SK-N-SH (cell line): ENCODE measurements around the gene ATP6V1F. TPM values are rescaled to one million over a fixed set of nuclear protein-coding genes. Genes with fewer than 3 reads are reported as not detected.

ENCODE experiments used
- CTCF ChIA-PET: fragments of 300-600, 350-600 bp; formaldehyde crosslinking; extraction: SDS; loops from one replicate; lab custom pipeline; 2021; lab: Yijun Ruan, JAX
- POLR2A ChIA-PET: fragments of 350-600 bp; sonication (Branson Sonifier 250); formaldehyde crosslinking; extraction: SDS; loops from one replicate; lab custom pipeline; 2020; ENCODE audit warnings: antibody characterized with exemption, inconsistent platforms; lab: Yijun Ruan, JAX
- DNase-seq: peaks from one replicate; pipeline ENCODE4 v3.0.0; 2012
- H2AFZ ChIP-seq: fragments of 200-600 bp; sonication (generic); 2 replicates; pipeline ENCODE4 v1.8.1; 2016; ENCODE audit warnings: antibody characterized with exemption, mild to moderate bottlenecking, low read depth
- H3F3A ChIP-seq: fragments of 200-600 bp; sonication (generic); replicated peaks from 2 replicates; pipeline ENCODE3; 2016; ENCODE audit warnings: antibody characterized with exemption, mild to moderate bottlenecking; ENCODE audit not compliant: insufficient read depth
- H3K27ac ChIP-seq, 2 experiments: fragments of 200-500 bp in 1 of 2; fragments of 200-600 bp in 1 of 2; sonication (Bioruptor generic) in 1 of 2; sonication (generic), shearing (Covaris generic) in 1 of 2; 2 replicates each; pipeline versions ENCODE4 v1.5.1 to v1.6.1; 2014 to 2016; ENCODE audit warnings: low read depth in 2 of 2, inconsistent platforms in 1 of 2, low read length in 1 of 2, mild to moderate bottlenecking in 1 of 2, mixed read lengths in 1 of 2
- H3K27me3 ChIP-seq: fragments of 200-600 bp; sonication (generic), shearing (Covaris generic); 2 replicates; pipeline ENCODE4 v1.6.1; 2016; ENCODE audit warnings: mixed run types; ENCODE audit not compliant: insufficient read depth
- H3K36me3 ChIP-seq, 2 experiments: fragments of 200-500 bp in 1 of 2; fragments of 200-600 bp in 1 of 2; sonication (Bioruptor generic) in 1 of 2; sonication (generic) in 1 of 2; replicated peaks in 1 of 2; 2 replicates each; pipeline versions ENCODE3 to v1.5.1; 2014 to 2016; ENCODE audit warnings: low read length in 1 of 2, mild to moderate bottlenecking in 1 of 2; ENCODE audit not compliant: insufficient read depth in 2 of 2, control insufficient read depth in 1 of 2
- H3K4me1 ChIP-seq, 2 experiments: fragments of 200-500 bp in 1 of 2; fragments of 200-600 bp in 1 of 2; sonication (Bioruptor generic) in 1 of 2; sonication (generic), shearing (Covaris generic) in 1 of 2; 2 replicates each; pipeline versions ENCODE4 v1.5.1 to v1.6.1; 2014 to 2016; ENCODE audit warnings: low read depth in 1 of 2, low read length in 1 of 2, mixed run types in 1 of 2; ENCODE audit not compliant: insufficient read depth in 2 of 2, control insufficient read depth in 1 of 2
- H3K4me2 ChIP-seq: fragments of 200-600 bp; sonication (generic), shearing (Covaris generic); 2 replicates; pipeline ENCODE4 v1.6.1; 2017; ENCODE audit warnings: mixed run types
- H3K4me3 ChIP-seq, 2 experiments: fragments of 200-500 bp in 1 of 2; fragments of 200-600 bp in 1 of 2; sonication (Bioruptor generic) in 1 of 2; sonication (generic), shearing (Covaris generic) in 1 of 2; 2 replicates each; pipeline versions ENCODE4 v1.5.1 to v1.8.1; 2014 to 2016; ENCODE audit warnings: low read depth in 2 of 2, inconsistent platforms in 1 of 2, low read length in 1 of 2, mild to moderate bottlenecking in 1 of 2, mixed read lengths in 1 of 2, moderate library complexity in 1 of 2
- H3K79me2 ChIP-seq: fragments of 200-600 bp; sonication (generic); 2 replicates; pipeline ENCODE4 v1.8.1; 2017; ENCODE audit warnings: mild to moderate bottlenecking; ENCODE audit not compliant: insufficient read depth
- H3K9ac ChIP-seq: fragments of 200-600 bp; sonication (generic); 2 replicates; pipeline ENCODE4 v1.6.1; 2017; ENCODE audit warnings: mixed run types
- H3K9me2 ChIP-seq: fragments of 200-600 bp; sonication (generic); 2 replicates; pipeline ENCODE4 v1.6.1; 2017; ENCODE audit warnings: mixed run types
- H3K9me3 ChIP-seq: fragments of 200-600 bp; sonication (generic); 2 replicates; pipeline ENCODE4 v1.6.1; 2017; ENCODE audit warnings: mixed run types, mild to moderate bottlenecking, moderate library complexity
- H4K20me1 ChIP-seq: fragments of 200-600 bp; sonication (generic); 2 replicates; pipeline ENCODE4 v1.6.1; 2017; ENCODE audit warnings: mild to moderate bottlenecking, mixed run types; ENCODE audit not compliant: insufficient read depth
- ELF1 ChIP-seq: IDR thresholded peaks from 2 replicates; pipeline ENCODE4 v1.4.0; 2012
- EZH2phosphoT487 ChIP-seq: fragments of 200-600 bp; sonication (generic); IDR thresholded peaks from 2 replicates; pipeline ENCODE4 v1.6.1; 2017; ENCODE audit warnings: low read depth, mixed run types, mild to moderate bottlenecking, antibody characterized with exemption, moderate library complexity, borderline replicate concordance
- FOSL2 ChIP-seq: IDR thresholded peaks from 2 replicates; pipeline ENCODE4 v1.4.0; 2012; ENCODE audit warnings: low read depth, mild to moderate bottlenecking, moderate library complexity, borderline replicate concordance
- FOXJ3 ChIP-seq: sonication (generic); formaldehyde crosslinking; IDR thresholded peaks from 2 replicates; pipeline ENCODE4 v1.5.1; 2020; ENCODE audit warnings: mild to moderate bottlenecking, missing genetic modification reagents
- FOXM1 ChIP-seq: IDR thresholded peaks from 2 replicates; pipeline ENCODE4 v1.4.0; 2012; ENCODE audit warnings: low read depth, mild to moderate bottlenecking
- MXI1 ChIP-seq: IDR thresholded peaks from 2 replicates; pipeline ENCODE4 v1.6.1; 2012; ENCODE audit warnings: mild to moderate bottlenecking, low read depth, low read length, improper control_type of control experiment
- SIN3A ChIP-seq: IDR thresholded peaks from 2 replicates; pipeline ENCODE4 v1.6.1; 2012; ENCODE audit warnings: low read depth, mild to moderate bottlenecking, low read length, moderate library complexity, borderline replicate concordance
- SMC3 ChIP-seq: IDR thresholded peaks from 2 replicates; pipeline ENCODE4 v1.6.1; 2012; ENCODE audit warnings: low read depth, low read length, improper control_type of control experiment
- TEAD4 ChIP-seq: IDR thresholded peaks from 2 replicates; pipeline ENCODE4 v1.4.0; 2012; ENCODE audit warnings: mild to moderate bottlenecking, borderline replicate concordance; ENCODE audit not compliant: insufficient read depth
- YY1 ChIP-seq: IDR thresholded peaks from 2 replicates; pipeline ENCODE4 v1.4.0; 2012; ENCODE audit warnings: low read depth, mild to moderate bottlenecking
- WGBS: methylation state at CpG from one replicate; pipeline ENCODE4 v1.1.6; 2017; ENCODE audit warnings: low lambda C conversion rate; 5-methylcytosine and 5-hydroxymethylcytosine counted together
- polyA plus RNA-seq, 3 experiments: library from polyadenylated mRNA; depleted of rRNA; stranded (reverse); fragments of >200 nt; gene quantifications; 2 replicates each; pipeline ENCODE4 v1.2.3, GENCODE V29; 2012
- TF ChIP-seq, protein P1 (sequence below): IDR thresholded peaks from 2 replicates; pipeline ENCODE4; 2012
- TF ChIP-seq, protein P2 (sequence below): IDR thresholded peaks from 2 replicates; pipeline ENCODE4 v1.4.0; 2012; ENCODE audit warnings: low read depth, borderline replicate concordance
- TF ChIP-seq, protein P3 (sequence below): IDR thresholded peaks from 2 replicates; pipeline ENCODE4 v1.4.0; 2012; ENCODE audit warnings: low read depth
- TF ChIP-seq, protein P4 (sequence below): fragments of 200-600 bp; sonication (generic); IDR thresholded peaks from 2 replicates; pipeline ENCODE4 v1.6.1; 2017; ENCODE audit warnings: antibody characterized with exemption, mild to moderate bottlenecking, moderate library complexity

ATP6V1F gene
- polyA plus RNA-seq, 1 of the 3 experiments (the other 2 are of a cell fraction) = 495 TPM

DNA sequence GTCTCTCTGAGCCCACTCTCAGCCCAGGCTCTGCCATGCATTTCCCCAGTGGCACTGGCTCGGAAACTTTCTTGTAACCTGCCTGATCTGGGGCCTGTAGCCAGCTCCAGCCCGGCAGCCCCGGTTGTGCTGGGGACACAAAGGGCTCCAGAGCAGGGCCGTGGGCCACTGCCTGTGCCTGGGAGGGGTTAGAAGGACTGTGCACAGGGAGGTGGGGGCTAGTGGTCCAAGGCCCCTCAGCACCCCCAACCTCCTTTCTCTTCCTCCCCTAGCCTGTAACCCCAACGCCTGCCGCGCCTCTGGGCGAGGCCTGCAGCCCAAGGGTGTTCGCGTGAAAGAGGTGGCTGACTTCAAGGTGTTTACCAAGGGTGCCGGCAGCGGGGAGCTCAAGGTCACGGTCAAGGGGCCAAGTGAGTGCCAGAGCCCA lies 22.9 kb upstream of the ATP6V1F start:
- Histone ChIP-seq H3K36me3 (peaks cover 88 to 93% of the 10 kb centered on the region in 2 experiments), H3K4me3 (no peak overlapping the region), H3F3A (peaks cover 8% of the 10 kb centered on the region), H3K9ac (no peak overlapping the region), H3K79me2 (peaks cover 41% of the 10 kb centered on the region; the same call in 1 of the 2 replicates), H3K27me3 (no peaks in the 10 kb centered on the region), H2AFZ (no peak overlapping the region), H3K27ac (no peak overlapping the region), H3K4me2 (no peak overlapping the region), H3K9me3 (no peaks in the 10 kb centered on the region), H3K9me2 (no peaks in the 10 kb centered on the region), H3K4me1 (peaks cover 0 to 11% of the 10 kb centered on the region in 2 experiments; a peak in 2 of 4 replicates), H4K20me1 (peaks cover 93% of the 10 kb centered on the region)
- TF ChIP-seq ELF1 (no peak), EZH2phosphoT487 (no peak), TEAD4 (no peak), SMC3 (no peak), MXI1 (no peak), FOSL2 (no peak), FOXM1 (no peak), YY1 (no peak), SIN3A (no peak), FOXJ3 (CRISPR knock-in tag) (no peak)
- TF ChIP-seq, protein P1, sequence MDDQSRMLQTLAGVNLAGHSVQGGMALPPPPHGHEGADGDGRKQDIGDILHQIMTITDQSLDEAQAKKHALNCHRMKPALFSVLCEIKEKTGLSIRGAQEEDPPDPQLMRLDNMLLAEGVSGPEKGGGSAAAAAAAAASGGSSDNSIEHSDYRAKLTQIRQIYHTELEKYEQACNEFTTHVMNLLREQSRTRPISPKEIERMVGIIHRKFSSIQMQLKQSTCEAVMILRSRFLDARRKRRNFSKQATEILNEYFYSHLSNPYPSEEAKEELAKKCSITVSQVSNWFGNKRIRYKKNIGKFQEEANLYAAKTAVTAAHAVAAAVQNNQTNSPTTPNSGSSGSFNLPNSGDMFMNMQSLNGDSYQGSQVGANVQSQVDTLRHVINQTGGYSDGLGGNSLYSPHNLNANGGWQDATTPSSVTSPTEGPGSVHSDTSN = no peak
- TF ChIP-seq, protein P2, sequence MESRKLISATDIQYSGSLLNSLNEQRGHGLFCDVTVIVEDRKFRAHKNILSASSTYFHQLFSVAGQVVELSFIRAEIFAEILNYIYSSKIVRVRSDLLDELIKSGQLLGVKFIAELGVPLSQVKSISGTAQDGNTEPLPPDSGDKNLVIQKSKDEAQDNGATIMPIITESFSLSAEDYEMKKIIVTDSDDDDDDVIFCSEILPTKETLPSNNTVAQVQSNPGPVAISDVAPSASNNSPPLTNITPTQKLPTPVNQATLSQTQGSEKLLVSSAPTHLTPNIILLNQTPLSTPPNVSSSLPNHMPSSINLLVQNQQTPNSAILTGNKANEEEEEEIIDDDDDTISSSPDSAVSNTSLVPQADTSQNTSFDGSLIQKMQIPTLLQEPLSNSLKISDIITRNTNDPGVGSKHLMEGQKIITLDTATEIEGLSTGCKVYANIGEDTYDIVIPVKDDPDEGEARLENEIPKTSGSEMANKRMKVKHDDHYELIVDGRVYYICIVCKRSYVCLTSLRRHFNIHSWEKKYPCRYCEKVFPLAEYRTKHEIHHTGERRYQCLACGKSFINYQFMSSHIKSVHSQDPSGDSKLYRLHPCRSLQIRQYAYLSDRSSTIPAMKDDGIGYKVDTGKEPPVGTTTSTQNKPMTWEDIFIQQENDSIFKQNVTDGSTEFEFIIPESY = no peak
- TF ChIP-seq, protein P3, sequence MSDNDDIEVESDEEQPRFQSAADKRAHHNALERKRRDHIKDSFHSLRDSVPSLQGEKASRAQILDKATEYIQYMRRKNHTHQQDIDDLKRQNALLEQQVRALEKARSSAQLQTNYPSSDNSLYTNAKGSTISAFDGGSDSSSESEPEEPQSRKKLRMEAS = no peak
- TF ChIP-seq, protein P4, sequence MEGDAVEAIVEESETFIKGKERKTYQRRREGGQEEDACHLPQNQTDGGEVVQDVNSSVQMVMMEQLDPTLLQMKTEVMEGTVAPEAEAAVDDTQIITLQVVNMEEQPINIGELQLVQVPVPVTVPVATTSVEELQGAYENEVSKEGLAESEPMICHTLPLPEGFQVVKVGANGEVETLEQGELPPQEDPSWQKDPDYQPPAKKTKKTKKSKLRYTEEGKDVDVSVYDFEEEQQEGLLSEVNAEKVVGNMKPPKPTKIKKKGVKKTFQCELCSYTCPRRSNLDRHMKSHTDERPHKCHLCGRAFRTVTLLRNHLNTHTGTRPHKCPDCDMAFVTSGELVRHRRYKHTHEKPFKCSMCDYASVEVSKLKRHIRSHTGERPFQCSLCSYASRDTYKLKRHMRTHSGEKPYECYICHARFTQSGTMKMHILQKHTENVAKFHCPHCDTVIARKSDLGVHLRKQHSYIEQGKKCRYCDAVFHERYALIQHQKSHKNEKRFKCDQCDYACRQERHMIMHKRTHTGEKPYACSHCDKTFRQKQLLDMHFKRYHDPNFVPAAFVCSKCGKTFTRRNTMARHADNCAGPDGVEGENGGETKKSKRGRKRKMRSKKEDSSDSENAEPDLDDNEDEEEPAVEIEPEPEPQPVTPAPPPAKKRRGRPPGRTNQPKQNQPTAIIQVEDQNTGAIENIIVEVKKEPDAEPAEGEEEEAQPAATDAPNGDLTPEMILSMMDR = no peak
- ChIA-PET POLR2A (no interaction called here), CTCF (interaction anchor here (1.0 to 1.4 kb wide), 2 partner anchors 24 to 44 kb away, joined by 3 to 4 read pairs; no protein-coding TSS in a partner anchor)
- DNase-seq = no peak
- 89% methylated on average over 12 of the region's 13 CpGs for WGBS
